ENCODE results near the gene TMEM232.
A peak's percentile ranks its signal among the peaks of the same experiment; 100 is the strongest.

Gene TMEM232

GRCh38 chr5:110727025-110727314, 499 bp upstream of the TMEM232 start:
- no peak overlapping the region for H2AFZ ChIP-seq (ENCODE audit: low read depth, low read length)
- H3K36me3 ChIP-seq (ENCODE audit: control insufficient read depth in 1 of 2, insufficient read depth in 2 of 2, low read depth in 1 of 2, low read length in 2 of 2): no peaks in the 10 kb centered on the region
- H3K4me3 ChIP-seq (ENCODE audit: insufficient read depth in 1 of 2, low read depth in 1 of 2, low read length in 2 of 2): peak overlapping the region in 1 of 2 experiments; percentile 73
- DNase-seq: no peak
- H2BK15ac ChIP-seq (ENCODE audit: low read depth, poor library complexity, severe bottlenecking): no peak overlapping the region
- H3K23ac ChIP-seq (ENCODE audit: low read length in 2 of 2): no peak overlapping the region
- H2BK12ac ChIP-seq (ENCODE audit: low read length in 2 of 2): no peak overlapping the region
- no peaks in the 10 kb centered on the region for H3K4me1 ChIP-seq (ENCODE audit: control insufficient read depth, insufficient read depth, low read depth, low read length)
- no peak overlapping the region for H3K4ac ChIP-seq (ENCODE audit: low read depth in 1 of 2, low read length in 2 of 2)
- H3K9ac ChIP-seq (ENCODE audit: low read length): peak overlapping the region; percentile 29
- H3K27me3 ChIP-seq (ENCODE audit: control insufficient read depth in 1 of 2, insufficient read depth in 1 of 2, low read length in 2 of 2): no peaks in the 10 kb centered on the region
- no peak overlapping the region for H2AK5ac ChIP-seq (ENCODE audit: low read length, severe bottlenecking)
- no peaks in the 10 kb centered on the region for H3K9me3 ChIP-seq (ENCODE audit: control insufficient read depth, low read length)
- WGBS: 93% methylated on average over 2 of the region's 5 CpGs
- no peak overlapping the region for H3K14ac ChIP-seq (ENCODE audit: low read length in 2 of 2)
- no peak overlapping the region for H2BK120ac ChIP-seq (ENCODE audit: low read depth, low read length)
- no peak overlapping the region for H4K91ac ChIP-seq (ENCODE audit: low read length)
- no peak overlapping the region for H3K27ac ChIP-seq (ENCODE audit: low read length, poor library complexity, severe bottlenecking)
- peak overlapping the region; percentile 74 for H3K4me2 ChIP-seq (ENCODE audit: low read length, poor library complexity, severe bottlenecking)
- no peak overlapping the region for H4K8ac ChIP-seq (ENCODE audit: low read length)
- H3K79me1 ChIP-seq (replicated peaks; ENCODE audit: low read length, poor library complexity, severe bottlenecking): no peaks in the 10 kb centered on the region
- no peak overlapping the region for H3K18ac ChIP-seq (ENCODE audit: low read depth in 1 of 2, low read length in 2 of 2)
- no peak overlapping the region for H2BK5ac ChIP-seq (ENCODE audit: low read depth, low read length, poor library complexity, severe bottlenecking)

- Histone ChIP-seq H2BK15ac (ENCODE audit: low read depth, poor library complexity, severe bottlenecking) (no peak overlapping the region), H2AFZ (ENCODE audit: low read depth, low read length) (no peak overlapping the region), H4K91ac (ENCODE audit: low read length) (no peak overlapping the region), H3K4ac (ENCODE audit: low read depth in 1 of 2, low read length in 2 of 2) (no peak overlapping the region), H2AK5ac (ENCODE audit: low read length, severe bottlenecking) (no peak overlapping the region), H3K9ac (ENCODE audit: low read length) (no peak overlapping the region), H4K8ac (ENCODE audit: low read length) (no peak overlapping the region), H3K27me3 (ENCODE audit: control insufficient read depth in 1 of 2, insufficient read depth in 1 of 2, low read length in 2 of 2) (no peaks in the 10 kb centered on the region), H3K9me3 (ENCODE audit: control insufficient read depth, low read length) (no peaks in the 10 kb centered on the region), H3K4me3 (ENCODE audit: insufficient read depth in 1 of 2, low read depth in 1 of 2, low read length in 2 of 2) (no peak overlapping the region), H3K14ac (ENCODE audit: low read length in 2 of 2) (no peak overlapping the region), H3K36me3 (ENCODE audit: control insufficient read depth in 1 of 2, insufficient read depth in 2 of 2, low read depth in 1 of 2, low read length in 2 of 2) (no peaks in the 10 kb centered on the region), H2BK12ac (ENCODE audit: low read length in 2 of 2) (no peak overlapping the region), H3K4me2 (ENCODE audit: low read length, poor library complexity, severe bottlenecking) (no peak overlapping the region), H3K79me1 (replicated peaks; ENCODE audit: low read length, poor library complexity, severe bottlenecking) (no peaks in the 10 kb centered on the region), H3K23ac (ENCODE audit: low read length in 2 of 2) (no peak overlapping the region), H3K4me1 (ENCODE audit: control insufficient read depth, insufficient read depth, low read depth, low read length) (no peaks in the 10 kb centered on the region), H3K27ac (ENCODE audit: low read length, poor library complexity, severe bottlenecking) (no peak overlapping the region), H3K18ac (ENCODE audit: low read depth in 1 of 2, low read length in 2 of 2) (no peak overlapping the region), H2BK120ac (ENCODE audit: low read depth, low read length) (no peak overlapping the region), H2BK5ac (ENCODE audit: low read depth, low read length, poor library complexity, severe bottlenecking) (no peak overlapping the region)
- no peak for DNase-seq
- 100% methylated on average over 1 of the region's 2 CpGs for WGBS
Measured at GRCh38 chr5:110718311-110718710, 8.2 kb downstream of the TMEM232 start.

- H3K27me3 ChIP-seq (ENCODE audit: control insufficient read depth in 1 of 2, insufficient read depth in 1 of 2, low read length in 2 of 2): no peaks in the 10 kb centered on the region
- no peak overlapping the region for H3K4ac ChIP-seq (ENCODE audit: low read depth in 1 of 2, low read length in 2 of 2)
- no peak overlapping the region for H2AFZ ChIP-seq (ENCODE audit: low read depth, low read length)
- no peak overlapping the region for H2BK5ac ChIP-seq (ENCODE audit: low read depth, low read length, poor library complexity, severe bottlenecking)
- H2BK12ac ChIP-seq (ENCODE audit: low read length in 2 of 2): no peak overlapping the region
- no peaks in the 10 kb centered on the region for H3K4me1 ChIP-seq (ENCODE audit: control insufficient read depth, insufficient read depth, low read depth, low read length)
- no peak for DNase-seq
- H2BK15ac ChIP-seq (ENCODE audit: low read depth, poor library complexity, severe bottlenecking): no peak overlapping the region
- H3K27ac ChIP-seq (ENCODE audit: low read length, poor library complexity, severe bottlenecking): no peak overlapping the region
- no peak overlapping the region for H3K18ac ChIP-seq (ENCODE audit: low read depth in 1 of 2, low read length in 2 of 2)
- no peaks in the 10 kb centered on the region for H3K9me3 ChIP-seq (ENCODE audit: control insufficient read depth, low read length)
- no peak overlapping the region for H4K8ac ChIP-seq (ENCODE audit: low read length)
- H3K4me2 ChIP-seq (ENCODE audit: low read length, poor library complexity, severe bottlenecking): no peak overlapping the region
- no peak overlapping the region for H2AK5ac ChIP-seq (ENCODE audit: low read length, severe bottlenecking)
- no peak overlapping the region for H2BK120ac ChIP-seq (ENCODE audit: low read depth, low read length)
- no peak overlapping the region for H3K14ac ChIP-seq (ENCODE audit: low read length in 2 of 2)
- H3K9ac ChIP-seq (ENCODE audit: low read length): no peak overlapping the region
- H3K4me3 ChIP-seq (ENCODE audit: insufficient read depth in 1 of 2, low read depth in 1 of 2, low read length in 2 of 2): no peak overlapping the region
- no peak overlapping the region for H4K91ac ChIP-seq (ENCODE audit: low read length)
- no peaks in the 10 kb centered on the region for H3K36me3 ChIP-seq (ENCODE audit: control insufficient read depth in 1 of 2, insufficient read depth in 2 of 2, low read depth in 1 of 2, low read length in 2 of 2)
- H3K23ac ChIP-seq (ENCODE audit: low read length in 2 of 2): no peak overlapping the region
- no peaks in the 10 kb centered on the region for H3K79me1 ChIP-seq (replicated peaks; ENCODE audit: low read length, poor library complexity, severe bottlenecking)
- 100% methylated on average over 2 of the region's 5 CpGs for WGBS
Measured at GRCh38 chr5:110716247-110717245, 9.9 kb downstream of the TMEM232 start.

- WGBS: 54% methylated on average over 2 of the region's 3 CpGs
- Histone ChIP-seq H3K4ac (ENCODE audit: low read depth in 1 of 2, low read length in 2 of 2) (no peak overlapping the region), H3K4me1 (ENCODE audit: control insufficient read depth, insufficient read depth, low read depth, low read length) (no peaks in the 10 kb centered on the region), H2BK120ac (ENCODE audit: low read depth, low read length) (no peak overlapping the region), H4K91ac (ENCODE audit: low read length) (no peak overlapping the region), H2BK12ac (ENCODE audit: low read length in 2 of 2) (no peak overlapping the region), H3K27ac (ENCODE audit: low read length, poor library complexity, severe bottlenecking) (no peak overlapping the region), H3K36me3 (ENCODE audit: control insufficient read depth in 1 of 2, insufficient read depth in 2 of 2, low read depth in 1 of 2, low read length in 2 of 2) (no peaks in the 10 kb centered on the region), H3K4me3 (ENCODE audit: insufficient read depth in 1 of 2, low read depth in 1 of 2, low read length in 2 of 2) (no peak overlapping the region), H3K14ac (ENCODE audit: low read length in 2 of 2) (no peak overlapping the region), H2AFZ (ENCODE audit: low read depth, low read length) (no peak overlapping the region), H4K8ac (ENCODE audit: low read length) (no peak overlapping the region), H2AK5ac (ENCODE audit: low read length, severe bottlenecking) (no peak overlapping the region), H3K9me3 (ENCODE audit: control insufficient read depth, low read length) (no peaks in the 10 kb centered on the region), H3K18ac (ENCODE audit: low read depth in 1 of 2, low read length in 2 of 2) (no peak overlapping the region), H3K27me3 (ENCODE audit: control insufficient read depth in 1 of 2, insufficient read depth in 1 of 2, low read length in 2 of 2) (no peaks in the 10 kb centered on the region), H3K79me1 (replicated peaks; ENCODE audit: low read length, poor library complexity, severe bottlenecking) (no peaks in the 10 kb centered on the region), H3K4me2 (ENCODE audit: low read length, poor library complexity, severe bottlenecking) (no peak overlapping the region), H2BK15ac (ENCODE audit: low read depth, poor library complexity, severe bottlenecking) (no peak overlapping the region), H3K9ac (ENCODE audit: low read length) (no peak overlapping the region), H3K23ac (ENCODE audit: low read length in 2 of 2) (no peak overlapping the region), H2BK5ac (ENCODE audit: low read depth, low read length, poor library complexity, severe bottlenecking) (no peak overlapping the region)
- DNase-seq: no peak
Measured at GRCh38 chr5:110707260-110707844, 19.1 kb downstream of the TMEM232 start.
